HEK293 (cell line): ENCODE measurements around the gene CCDC88C.

Experiments
- CTCF ChIA-PET: fragments of 350-600 bp; formaldehyde crosslinking; extraction: SDS; loops from one replicate; lab custom pipeline; 2021; ENCODE audit warnings: antibody characterized with exemption; lab: Yijun Ruan, JAX
- POLR2A ChIA-PET: fragments of 300-600 bp; formaldehyde crosslinking; extraction: SDS; loops from one replicate; lab custom pipeline; 2020; ENCODE audit warnings: antibody characterized with exemption, inconsistent platforms; lab: Yijun Ruan, JAX
- H3K27ac ChIP-seq: fragments of 200-500 bp; sonication (Bioruptor generic); 2 replicates; pipeline ENCODE4 v1.5.1; 2014; ENCODE audit warnings: low read depth, low read length, control low read depth, inconsistent platforms; ENCODE audit errors: extremely low read depth
- H3K36me3 ChIP-seq, 2 experiments: fragments of 200-500 bp in 1 of 2; sonication (Bioruptor generic) in 1 of 2; 1 replicate in 1 of 2; 2 replicates in 1 of 2; pipeline ENCODE4 v1.5.1; 2014 to 2017; ENCODE audit warnings: inconsistent platforms in 2 of 2, low read length in 2 of 2; ENCODE audit not compliant: control insufficient read depth in 2 of 2, insufficient read depth in 1 of 2
- H3K4me1 ChIP-seq: fragments of 200-500 bp; sonication (Bioruptor generic); 2 replicates; pipeline ENCODE4 v1.5.1; 2014; ENCODE audit warnings: mild to moderate bottlenecking, low read length, inconsistent platforms; ENCODE audit not compliant: control insufficient read depth, insufficient read depth
- H3K4me3 ChIP-seq: 2 replicates; pipeline ENCODE4 v1.5.1; 2011; ENCODE audit warnings: low read depth, mild to moderate bottlenecking, control low read depth, low read length, moderate library complexity
- H3K9me3 ChIP-seq: fragments of 200-500 bp; sonication (Bioruptor generic); 2 replicates; pipeline ENCODE4 v1.5.1; 2014; ENCODE audit warnings: low read depth, low read length, inconsistent platforms; ENCODE audit not compliant: control insufficient read depth, insufficient read depth
- BCL11A ChIP-seq: fragments of 450-650 bp; formaldehyde crosslinking; IDR thresholded peaks from 2 replicates; pipeline ENCODE4 v1.5.1; 2016; ENCODE audit warnings: low read depth, missing biosample characterization, missing genetic modification characterization
- FEZF1 ChIP-seq: fragments of 450-650 bp; formaldehyde crosslinking; IDR thresholded peaks from 2 replicates; pipeline ENCODE4 v1.5.1; 2016; ENCODE audit warnings: missing biosample characterization, missing genetic modification characterization
- GLIS1 ChIP-seq: fragments of 450-650 bp; formaldehyde crosslinking; IDR thresholded peaks from 2 replicates; pipeline ENCODE4 v1.5.1; 2016; ENCODE audit warnings: missing biosample characterization, missing genetic modification characterization
- HOXA7 ChIP-seq: sonication (generic); formaldehyde crosslinking; IDR thresholded peaks from 2 replicates; pipeline ENCODE4 v1.8.1; 2022; ENCODE audit warnings: missing genetic modification reagents, borderline replicate concordance
- HOXC10 ChIP-seq: sonication (generic); formaldehyde crosslinking; IDR thresholded peaks from 2 replicates; pipeline ENCODE4 v1.8.1; 2023; ENCODE audit warnings: mild to moderate bottlenecking, missing genetic modification reagents
- HOXD13 ChIP-seq: sonication (generic); formaldehyde crosslinking; IDR thresholded peaks from 2 replicates; pipeline ENCODE4 v1.8.0; 2022; ENCODE audit warnings: missing genetic modification reagents, borderline replicate concordance
- KLF7 ChIP-seq: fragments of 450-650 bp; formaldehyde crosslinking; IDR thresholded peaks from 2 replicates; pipeline ENCODE4 v1.5.1; 2016; ENCODE audit warnings: missing biosample characterization, missing genetic modification characterization, borderline replicate concordance
- OSR2 ChIP-seq: fragments of 450-650 bp; formaldehyde crosslinking; IDR thresholded peaks from 2 replicates; pipeline ENCODE4 v1.5.1; 2016; ENCODE audit warnings: missing biosample characterization, missing genetic modification characterization
- OVOL3 ChIP-seq: fragments of 450-650 bp; formaldehyde crosslinking; IDR thresholded peaks from 2 replicates; pipeline ENCODE4 v1.5.1; 2016; ENCODE audit warnings: missing biosample characterization, missing genetic modification characterization
- REPIN1 ChIP-seq: fragments of 450-650 bp; formaldehyde crosslinking; IDR thresholded peaks from 2 replicates; pipeline ENCODE4 v1.5.1; 2017; ENCODE audit warnings: missing biosample characterization, missing genetic modification characterization, low read depth
- YY1 ChIP-seq: fragments of 450-650 bp; formaldehyde crosslinking; IDR thresholded peaks from 2 replicates; pipeline ENCODE4 v1.5.1; 2018; ENCODE audit warnings: missing biosample characterization, missing genetic modification characterization
- YY2 ChIP-seq: fragments of 450-650 bp; formaldehyde crosslinking; IDR thresholded peaks from 2 replicates; pipeline ENCODE4 v1.5.1; 2016; ENCODE audit warnings: missing biosample characterization, missing genetic modification characterization
- ZBTB7A ChIP-seq: fragments of 450-650 bp; formaldehyde crosslinking; IDR thresholded peaks from 2 replicates; pipeline ENCODE4 v1.5.1; 2016; ENCODE audit warnings: low read depth, missing biosample characterization, missing genetic modification characterization
- ZBTB8A ChIP-seq: fragments of 450-650 bp; formaldehyde crosslinking; IDR thresholded peaks from 2 replicates; pipeline ENCODE4 v1.5.1; 2016; ENCODE audit warnings: missing biosample characterization, missing genetic modification characterization
- ZFP3 ChIP-seq: fragments of 450-650 bp; formaldehyde crosslinking; IDR thresholded peaks from 2 replicates; pipeline ENCODE4 v1.5.1; 2016; ENCODE audit warnings: low read depth, missing biosample characterization, missing genetic modification characterization
- ZNF10 ChIP-seq: fragments of 450-650 bp; formaldehyde crosslinking; IDR thresholded peaks from 2 replicates; pipeline ENCODE4 v1.5.1; 2017; ENCODE audit warnings: missing biosample characterization, missing genetic modification characterization
- ZNF132 ChIP-seq: fragments of 450-650 bp; formaldehyde crosslinking; IDR thresholded peaks from 2 replicates; pipeline ENCODE4 v1.5.1; 2017; ENCODE audit warnings: missing biosample characterization, missing genetic modification characterization, borderline replicate concordance
- ZNF335 ChIP-seq: fragments of 450-650 bp; formaldehyde crosslinking; conservative IDR thresholded peaks from 2 replicates; pipeline ENCODE4 v1.5.1; 2016; ENCODE audit warnings: missing biosample characterization, missing genetic modification characterization
- ZNF391 ChIP-seq: fragments of 450-650 bp; formaldehyde crosslinking; IDR thresholded peaks from 2 replicates; pipeline ENCODE4 v1.5.1; 2016; ENCODE audit warnings: low read depth, missing biosample characterization, missing genetic modification characterization, borderline replicate concordance
- ZNF561 ChIP-seq: fragments of 450-650 bp; IDR thresholded peaks from 2 replicates; pipeline ENCODE4 v1.5.1; 2018; ENCODE audit warnings: missing biosample characterization, missing genetic modification characterization, borderline replicate concordance
- ZNF571 ChIP-seq: fragments of 450-650 bp; formaldehyde crosslinking; IDR thresholded peaks from 2 replicates; pipeline ENCODE4 v1.5.0; 2017; ENCODE audit warnings: missing biosample characterization, missing genetic modification characterization
- ZNF596 ChIP-seq: fragments of 450-650 bp; IDR thresholded peaks from 2 replicates; pipeline ENCODE4 v1.5.0; 2018; ENCODE audit warnings: missing biosample characterization, mild to moderate bottlenecking, missing genetic modification characterization, moderate library complexity
- ZNF677 ChIP-seq: fragments of 450-650 bp; IDR thresholded peaks from 2 replicates; pipeline ENCODE4 v1.5.0; 2018; ENCODE audit warnings: missing biosample characterization, mild to moderate bottlenecking, missing genetic modification characterization, moderate library complexity
- ZNF747 ChIP-seq: fragments of 450-650 bp; formaldehyde crosslinking; IDR thresholded peaks from 2 replicates; pipeline ENCODE4 v1.5.1; 2016; ENCODE audit warnings: missing biosample characterization, missing genetic modification characterization
- ZNF785 ChIP-seq: fragments of 450-650 bp; formaldehyde crosslinking; IDR thresholded peaks from 2 replicates; pipeline ENCODE4 v1.5.1; 2016; ENCODE audit warnings: missing biosample characterization, missing genetic modification characterization
- ZSCAN23 ChIP-seq: fragments of 450-650 bp; formaldehyde crosslinking; IDR thresholded peaks from 2 replicates; pipeline ENCODE4 v1.5.1; 2016; ENCODE audit warnings: missing biosample characterization, missing genetic modification characterization
- TF ChIP-seq, protein P1 (sequence below): fragments of 450-650 bp; formaldehyde crosslinking; IDR thresholded peaks from 2 replicates; pipeline ENCODE4 v1.5.1; 2016; ENCODE audit warnings: missing biosample characterization, missing genetic modification characterization
- TF ChIP-seq, protein P2 (sequence below): fragments of 450-650 bp; formaldehyde crosslinking; IDR thresholded peaks from 2 replicates; pipeline ENCODE4 v1.5.1; 2016; ENCODE audit warnings: missing biosample characterization, missing genetic modification characterization
- TF ChIP-seq, protein P3 (sequence below): fragments of 450-650 bp; formaldehyde crosslinking; IDR thresholded peaks from 2 replicates; pipeline ENCODE4 v1.5.1; 2017; ENCODE audit warnings: missing biosample characterization, missing genetic modification characterization
- TF ChIP-seq, protein P4 (sequence below): fragments of 450-650 bp; formaldehyde crosslinking; IDR thresholded peaks from 2 replicates; pipeline ENCODE4 v1.5.1; 2017; ENCODE audit warnings: missing biosample characterization, mild to moderate bottlenecking, missing genetic modification characterization, moderate library complexity

The CCDC88C gene

DNA sequence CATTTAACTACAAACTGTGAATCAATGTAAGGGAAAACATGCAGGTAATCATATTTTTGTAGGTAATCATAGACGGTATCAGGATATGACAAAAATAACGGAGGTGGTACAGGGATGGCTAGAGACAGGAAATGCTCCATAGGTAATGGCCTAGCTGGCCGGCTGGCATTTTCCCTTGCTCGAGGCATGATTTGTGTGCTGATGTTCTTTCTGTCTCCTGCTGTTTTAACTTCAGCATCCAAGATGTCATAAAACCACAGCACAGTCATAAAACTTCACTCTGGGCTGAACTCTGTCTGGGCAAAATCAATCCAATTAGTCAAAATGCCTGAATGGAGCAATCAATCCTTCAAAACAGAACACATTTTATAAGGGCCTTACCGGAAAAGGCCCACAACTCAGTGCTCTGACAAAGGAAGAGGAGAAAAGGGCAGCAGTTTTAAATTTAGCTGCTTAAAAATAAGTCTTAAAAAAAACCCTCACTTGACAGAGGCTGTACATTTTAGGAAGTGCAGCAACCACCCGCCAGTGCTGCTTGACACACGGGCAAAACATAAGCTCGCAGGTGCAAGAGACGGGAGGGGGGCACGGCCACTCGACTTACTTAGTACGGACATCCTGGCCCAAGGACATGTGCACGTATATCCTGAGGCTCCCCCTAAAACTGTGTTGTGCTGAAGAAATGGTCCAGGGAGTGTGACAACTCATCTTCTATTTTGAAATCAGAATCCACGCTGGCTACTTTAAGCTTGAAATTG lies 132.7 kb downstream of the CCDC88C start:
- peak overlapping the region; percentile 76 for H3K27ac ChIP-seq
- ChIA-PET CTCF (interaction anchor here (0.7 to 6.3 kb wide), 9 partner anchors 11 to 518 kb away, joined by 3 to 156 read pairs (median 3); no protein-coding TSS in a partner anchor), POLR2A (no interaction called here)
- no peak overlapping the region for H3K4me3 ChIP-seq
- no peaks in the 10 kb centered on the region for H3K9me3 ChIP-seq
- peaks cover 5 to 42% of the 10 kb centered on the region in 2 experiments; a peak in 2 of 3 replicates for H3K36me3 ChIP-seq
- H3K4me1 ChIP-seq, result peaks cover 19% of the 10 kb centered on the region
- TF ChIP-seq ZNF391 (tag by site-specific recombination) (peak; percentile 84; the same call in 1 of the 2 replicates), ZNF747 (tag by site-specific recombination) (no peak), ZBTB8A (peak; percentile 78), YY2 (no peak), OVOL3 (tag by site-specific recombination) (peak; percentile 86; the same call in 1 of the 2 replicates), ZNF596 (tag by site-specific recombination) (peak; percentile 70), ZNF677 (tag by site-specific recombination) (no peak), ZNF132 (no peak), ZNF10 (tag by site-specific recombination) (peak; percentile 71; the same call in 1 of the 2 replicates), HOXD13 (CRISPR knock-in tag) (peak; percentile 80), HOXC10 (CRISPR knock-in tag) (no peak), GLIS1 (tag by site-specific recombination) (peak; percentile 45; the same call in 1 of the 2 replicates), KLF7 (tag by site-specific recombination) (peak; percentile 71; the same call in 1 of the 2 replicates), ZNF335 (tag by site-specific recombination) (peak; percentile 44), REPIN1 (tag by site-specific recombination) (no peak), ZNF785 (tag by site-specific recombination) (no peak), FEZF1 (tag by site-specific recombination) (peak; percentile 100), HOXA7 (CRISPR knock-in tag) (no peak), ZNF561 (tag by site-specific recombination) (peak; percentile 97), ZFP3 (tag by site-specific recombination) (0 out of 2 replicates have a peak, but pooled peaks have one; percentile 11), ZNF571 (tag by site-specific recombination) (no peak), OSR2 (peak; percentile 95), BCL11A (tag by site-specific recombination) (peak; percentile 88), YY1 (tag by site-specific recombination) (peak; percentile 60; the same call in 1 of the 2 replicates), ZBTB7A (tag by site-specific recombination) (no peak), ZSCAN23 (tag by site-specific recombination) (peak; percentile 32; the same call in 1 of the 2 replicates)
- TF ChIP-seq, protein P1, sequence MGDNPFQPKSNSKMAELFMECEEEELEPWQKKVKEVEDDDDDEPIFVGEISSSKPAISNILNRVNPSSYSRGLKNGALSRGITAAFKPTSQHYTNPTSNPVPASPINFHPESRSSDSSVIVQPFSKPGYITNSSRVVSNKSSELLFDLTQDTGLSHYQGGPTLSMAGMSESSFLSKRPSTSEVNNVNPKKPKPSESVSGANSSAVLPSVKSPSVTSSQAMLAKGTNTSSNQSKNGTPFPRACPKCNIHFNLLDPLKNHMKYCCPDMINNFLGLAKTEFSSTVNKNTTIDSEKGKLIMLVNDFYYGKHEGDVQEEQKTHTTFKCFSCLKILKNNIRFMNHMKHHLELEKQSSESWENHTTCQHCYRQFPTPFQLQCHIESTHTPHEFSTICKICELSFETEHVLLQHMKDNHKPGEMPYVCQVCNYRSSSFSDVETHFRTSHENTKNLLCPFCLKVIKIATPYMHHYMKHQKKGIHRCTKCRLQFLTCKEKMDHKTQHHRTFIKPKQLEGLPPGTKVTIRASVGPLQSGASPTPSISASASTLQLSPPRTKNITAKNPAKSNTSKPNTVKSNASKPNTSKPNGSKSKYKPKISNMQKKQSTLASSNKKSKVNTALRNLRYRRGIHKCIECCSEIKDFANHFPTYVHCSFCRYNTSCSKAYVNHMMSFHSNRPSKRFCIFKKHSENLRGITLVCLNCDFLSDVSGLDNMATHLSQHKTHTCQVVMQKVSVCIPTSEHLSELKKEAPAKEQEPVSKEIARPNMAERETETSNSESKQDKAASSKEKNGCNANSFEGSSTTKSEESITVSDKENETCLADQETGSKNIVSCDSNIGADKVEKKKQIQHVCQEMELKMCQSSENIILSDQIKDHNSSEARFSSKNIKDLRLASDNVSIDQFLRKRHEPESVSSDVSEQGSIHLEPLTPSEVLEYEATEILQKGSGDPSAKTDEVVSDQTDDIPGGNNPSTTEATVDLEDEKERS (tag by site-specific recombination), result no peak
- TF ChIP-seq, protein P2, sequence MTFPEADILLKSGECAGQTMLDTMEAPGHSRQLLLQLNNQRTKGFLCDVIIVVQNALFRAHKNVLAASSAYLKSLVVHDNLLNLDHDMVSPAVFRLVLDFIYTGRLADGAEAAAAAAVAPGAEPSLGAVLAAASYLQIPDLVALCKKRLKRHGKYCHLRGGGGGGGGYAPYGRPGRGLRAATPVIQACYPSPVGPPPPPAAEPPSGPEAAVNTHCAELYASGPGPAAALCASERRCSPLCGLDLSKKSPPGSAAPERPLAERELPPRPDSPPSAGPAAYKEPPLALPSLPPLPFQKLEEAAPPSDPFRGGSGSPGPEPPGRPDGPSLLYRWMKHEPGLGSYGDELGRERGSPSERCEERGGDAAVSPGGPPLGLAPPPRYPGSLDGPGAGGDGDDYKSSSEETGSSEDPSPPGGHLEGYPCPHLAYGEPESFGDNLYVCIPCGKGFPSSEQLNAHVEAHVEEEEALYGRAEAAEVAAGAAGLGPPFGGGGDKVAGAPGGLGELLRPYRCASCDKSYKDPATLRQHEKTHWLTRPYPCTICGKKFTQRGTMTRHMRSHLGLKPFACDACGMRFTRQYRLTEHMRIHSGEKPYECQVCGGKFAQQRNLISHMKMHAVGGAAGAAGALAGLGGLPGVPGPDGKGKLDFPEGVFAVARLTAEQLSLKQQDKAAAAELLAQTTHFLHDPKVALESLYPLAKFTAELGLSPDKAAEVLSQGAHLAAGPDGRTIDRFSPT (tag by site-specific recombination), result peak; percentile 72
- TF ChIP-seq, protein P3, sequence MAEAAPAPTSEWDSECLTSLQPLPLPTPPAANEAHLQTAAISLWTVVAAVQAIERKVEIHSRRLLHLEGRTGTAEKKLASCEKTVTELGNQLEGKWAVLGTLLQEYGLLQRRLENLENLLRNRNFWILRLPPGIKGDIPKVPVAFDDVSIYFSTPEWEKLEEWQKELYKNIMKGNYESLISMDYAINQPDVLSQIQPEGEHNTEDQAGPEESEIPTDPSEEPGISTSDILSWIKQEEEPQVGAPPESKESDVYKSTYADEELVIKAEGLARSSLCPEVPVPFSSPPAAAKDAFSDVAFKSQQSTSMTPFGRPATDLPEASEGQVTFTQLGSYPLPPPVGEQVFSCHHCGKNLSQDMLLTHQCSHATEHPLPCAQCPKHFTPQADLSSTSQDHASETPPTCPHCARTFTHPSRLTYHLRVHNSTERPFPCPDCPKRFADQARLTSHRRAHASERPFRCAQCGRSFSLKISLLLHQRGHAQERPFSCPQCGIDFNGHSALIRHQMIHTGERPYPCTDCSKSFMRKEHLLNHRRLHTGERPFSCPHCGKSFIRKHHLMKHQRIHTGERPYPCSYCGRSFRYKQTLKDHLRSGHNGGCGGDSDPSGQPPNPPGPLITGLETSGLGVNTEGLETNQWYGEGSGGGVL (tag by site-specific recombination), result no peak
- TF ChIP-seq, protein P4, sequence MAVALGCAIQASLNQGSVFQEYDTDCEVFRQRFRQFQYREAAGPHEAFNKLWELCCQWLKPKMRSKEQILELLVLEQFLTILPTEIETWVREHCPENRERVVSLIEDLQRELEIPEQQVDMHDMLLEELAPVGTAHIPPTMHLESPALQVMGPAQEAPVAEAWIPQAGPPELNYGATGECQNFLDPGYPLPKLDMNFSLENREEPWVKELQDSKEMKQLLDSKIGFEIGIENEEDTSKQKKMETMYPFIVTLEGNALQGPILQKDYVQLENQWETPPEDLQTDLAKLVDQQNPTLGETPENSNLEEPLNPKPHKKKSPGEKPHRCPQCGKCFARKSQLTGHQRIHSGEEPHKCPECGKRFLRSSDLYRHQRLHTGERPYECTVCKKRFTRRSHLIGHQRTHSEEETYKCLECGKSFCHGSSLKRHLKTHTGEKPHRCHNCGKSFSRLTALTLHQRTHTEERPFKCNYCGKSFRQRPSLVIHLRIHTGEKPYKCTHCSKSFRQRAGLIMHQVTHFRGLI (tag by site-specific recombination), result no peak
